Osteocyte (in vitro differentiated cells): ENCODE results near the gene ANKRD10. TPM values are rescaled to one million over a fixed set of nuclear protein-coding genes. Genes with fewer than 3 reads are reported as not detected.

Experiments
- DNase-seq: peaks from one replicate; pipeline ENCODE4 v3.0.0; 2021; ENCODE audit warnings: mixed read lengths; ENCODE audit not compliant: unreplicated experiment; ENCODE audit errors: extremely low spot score
- H3K27ac Mint-ChIP-seq: one replicate; pipeline ENCODE4 v1.8.0; 2021; ENCODE audit warnings: mild to moderate bottlenecking, mixed read lengths; ENCODE audit not compliant: unreplicated experiment
- H3K27me3 Mint-ChIP-seq: one replicate; pipeline ENCODE4 v1.8.0; 2021; ENCODE audit warnings: mixed read lengths; ENCODE audit not compliant: unreplicated experiment
- H3K36me3 Mint-ChIP-seq: one replicate; pipeline ENCODE4 v1.8.0; 2021; ENCODE audit warnings: mixed read lengths; ENCODE audit not compliant: unreplicated experiment
- H3K4me1 Mint-ChIP-seq: one replicate; pipeline ENCODE4 v1.8.0; 2021; ENCODE audit warnings: mixed read lengths; ENCODE audit not compliant: unreplicated experiment
- H3K4me3 Mint-ChIP-seq: one replicate; pipeline ENCODE4 v1.8.0; 2021; ENCODE audit warnings: mild to moderate bottlenecking, moderate library complexity, mixed read lengths; ENCODE audit not compliant: unreplicated experiment
- H3K9me3 Mint-ChIP-seq: one replicate; pipeline ENCODE4 v1.8.0; 2021; ENCODE audit warnings: mixed read lengths; ENCODE audit not compliant: unreplicated experiment
- total RNA-seq: library from RNA; stranded (reverse); gene quantifications from 2 replicates; pipeline ENCODE4 v1.2.1, GENCODE V29; 2021
- TF ChIP-seq, protein P1 (sequence below): fragments of 200-600 bp; sonication (generic); IDR thresholded peaks from 2 replicates; pipeline ENCODE4 v1.5.0; 2021; ENCODE audit warnings: antibody characterized with exemption, mild to moderate bottlenecking, moderate library complexity

ANKRD10 gene
- total RNA-seq, 1 donor from 2014 or later: 257 TPM

- TF ChIP-seq, protein P1, sequence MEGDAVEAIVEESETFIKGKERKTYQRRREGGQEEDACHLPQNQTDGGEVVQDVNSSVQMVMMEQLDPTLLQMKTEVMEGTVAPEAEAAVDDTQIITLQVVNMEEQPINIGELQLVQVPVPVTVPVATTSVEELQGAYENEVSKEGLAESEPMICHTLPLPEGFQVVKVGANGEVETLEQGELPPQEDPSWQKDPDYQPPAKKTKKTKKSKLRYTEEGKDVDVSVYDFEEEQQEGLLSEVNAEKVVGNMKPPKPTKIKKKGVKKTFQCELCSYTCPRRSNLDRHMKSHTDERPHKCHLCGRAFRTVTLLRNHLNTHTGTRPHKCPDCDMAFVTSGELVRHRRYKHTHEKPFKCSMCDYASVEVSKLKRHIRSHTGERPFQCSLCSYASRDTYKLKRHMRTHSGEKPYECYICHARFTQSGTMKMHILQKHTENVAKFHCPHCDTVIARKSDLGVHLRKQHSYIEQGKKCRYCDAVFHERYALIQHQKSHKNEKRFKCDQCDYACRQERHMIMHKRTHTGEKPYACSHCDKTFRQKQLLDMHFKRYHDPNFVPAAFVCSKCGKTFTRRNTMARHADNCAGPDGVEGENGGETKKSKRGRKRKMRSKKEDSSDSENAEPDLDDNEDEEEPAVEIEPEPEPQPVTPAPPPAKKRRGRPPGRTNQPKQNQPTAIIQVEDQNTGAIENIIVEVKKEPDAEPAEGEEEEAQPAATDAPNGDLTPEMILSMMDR: no peak
- H3K4me3 Mint-ChIP-seq: no peak overlapping the region
- H3K27me3 Mint-ChIP-seq: no peaks in the 10 kb centered on the region
- H3K36me3 Mint-ChIP-seq: no peaks in the 10 kb centered on the region
- H3K4me1 Mint-ChIP-seq: no peaks in the 10 kb centered on the region
- no peak overlapping the region for H3K27ac Mint-ChIP-seq
- no peak for DNase-seq
- H3K9me3 Mint-ChIP-seq: no peaks in the 10 kb centered on the region
These were observed 78.9 kb downstream of the ANKRD10 start for GRCh38 chr13:110835721-110836604.

DNA sequence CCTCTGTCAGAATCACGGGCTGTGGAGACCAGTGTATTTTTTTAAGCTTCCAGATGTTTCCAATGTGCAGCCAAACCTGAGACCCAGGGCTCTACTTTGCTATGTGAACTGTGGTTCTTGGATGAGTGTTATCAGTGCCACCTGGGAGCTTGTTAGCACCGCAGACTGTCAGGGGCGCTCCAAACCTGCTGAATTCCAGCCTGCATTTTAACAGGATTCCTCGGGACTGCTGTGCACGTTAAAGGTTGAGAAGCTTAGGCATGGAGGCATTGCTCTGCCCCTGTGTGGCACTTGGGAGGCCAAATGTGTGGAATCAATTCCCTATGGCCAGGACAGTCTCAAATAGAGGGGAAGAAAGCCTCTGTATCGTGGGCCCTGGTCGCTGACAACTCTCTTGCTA, 80.3 kb downstream of the ANKRD10 start:
- no peak overlapping the region for H3K27ac Mint-ChIP-seq
- H3K27me3 Mint-ChIP-seq: no peaks in the 10 kb centered on the region
- H3K9me3 Mint-ChIP-seq: no peaks in the 10 kb centered on the region
- no peaks in the 10 kb centered on the region for H3K36me3 Mint-ChIP-seq
- H3K4me3 Mint-ChIP-seq: no peak overlapping the region
- no peak for DNase-seq
- TF ChIP-seq, protein P1: no peak
- no peaks in the 10 kb centered on the region for H3K4me1 Mint-ChIP-seq

GRCh38 chr13:110832531-110832930, 82.3 kb downstream of the ANKRD10 start:
- Mint-ChIP-seq H3K27me3 (no peaks in the 10 kb centered on the region), H3K36me3 (no peaks in the 10 kb centered on the region), H3K27ac (no peak overlapping the region), H3K4me1 (no peaks in the 10 kb centered on the region), H3K9me3 (no peaks in the 10 kb centered on the region), H3K4me3 (no peak overlapping the region)
- TF ChIP-seq, protein P1: no peak
- DNase-seq: no peak

DNA sequence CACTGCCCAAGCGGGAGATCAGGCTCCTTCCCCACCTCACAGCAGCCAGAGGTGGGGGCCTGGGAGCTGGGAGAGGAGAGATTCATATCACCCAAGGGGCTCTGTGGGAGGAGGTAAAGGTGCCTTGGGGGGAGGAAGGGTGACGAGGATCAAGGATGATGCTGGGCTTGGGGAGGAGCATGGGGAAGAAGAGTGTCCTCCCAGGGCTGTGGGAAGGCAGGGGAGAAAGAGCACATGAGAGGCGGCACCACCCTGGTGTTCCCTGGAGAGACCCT, 82.7 kb downstream of the ANKRD10 start:
- no peaks in the 10 kb centered on the region for H3K9me3 Mint-ChIP-seq
- H3K27me3 Mint-ChIP-seq: no peaks in the 10 kb centered on the region
- H3K4me1 Mint-ChIP-seq: no peaks in the 10 kb centered on the region
- H3K36me3 Mint-ChIP-seq: no peaks in the 10 kb centered on the region
- H3K4me3 Mint-ChIP-seq: no peak overlapping the region
- no peak for DNase-seq
- TF ChIP-seq, protein P1: no peak
- H3K27ac Mint-ChIP-seq: no peak overlapping the region

GRCh38 chr13:110831437-110832204, 83.2 kb downstream of the ANKRD10 start:
- TF ChIP-seq, protein P1: no peak
- no peak overlapping the region for H3K27ac Mint-ChIP-seq
- peak; percentile 75 for DNase-seq
- H3K36me3 Mint-ChIP-seq: no peaks in the 10 kb centered on the region
- no peaks in the 10 kb centered on the region for H3K9me3 Mint-ChIP-seq
- H3K27me3 Mint-ChIP-seq: no peaks in the 10 kb centered on the region
- no peaks in the 10 kb centered on the region for H3K4me1 Mint-ChIP-seq
- H3K4me3 Mint-ChIP-seq: no peak overlapping the region
